ENCODE results near the gene TRIO.
"Not testable (repeated sequence)": the region's sequence is repeated elsewhere in the genome, so short reads cannot be mapped to it uniquely, and the experiment has no call there.

TRIO gene

GRCh38 chr5:14142827-14143545 lies at the start of gene TRIO:
Gene TRIO (plus strand): TSS chr5:14143342. CDS start chr5:14143726, 384 bp downstream.
- peaks cover 7% of the 10 kb centered on the region; the same call in 1 of the 2 replicates for H3K27me3 ChIP-seq (ENCODE audit: control insufficient read depth, low read length)
- peak within 1 kb of the TSS; percentile 91 for H3K4me3 ChIP-seq (ENCODE audit: low read length)
- no peak within 1 kb of the TSS for H3K27ac ChIP-seq (ENCODE audit: low read depth, low read length)
- peaks cover 43% of the 10 kb centered on the region for H3K79me2 ChIP-seq (ENCODE audit: control insufficient read depth, low read length)
- H3K36me3 ChIP-seq (ENCODE audit: control insufficient read depth, low read length): no peaks in the 10 kb centered on the region
- H3K9me2 ChIP-seq (replicated peaks; ENCODE audit: control insufficient read depth, low read length): no peaks in the 10 kb centered on the region
- H4K20me1 ChIP-seq (ENCODE audit: control insufficient read depth, insufficient read depth, low read depth, low read length): peaks cover 15% of the 10 kb centered on the region; the same call in 1 of the 2 replicates
- H3K4me1 ChIP-seq (ENCODE audit: control insufficient read depth, low read length): peaks cover 35% of the 10 kb centered on the region
- H3K9me3 ChIP-seq (ENCODE audit: control insufficient read depth, insufficient read depth, low read length): no peaks in the 10 kb centered on the region
- peak within 1 kb of the TSS; percentile 95 for H3K4me2 ChIP-seq (ENCODE audit: low read length)
- TF ChIP-seq CTCF (IDR thresholded peaks at IDR 0.05; ENCODE audit: low read depth, low read length, poor library complexity, severe bottlenecking) (peak; percentile 54), EZH2phosphoT487 (IDR thresholded peaks at IDR 0.05; ENCODE audit: borderline replicate concordance, low read length) (no peak)
- H3F3A ChIP-seq (ENCODE audit: control insufficient read depth, insufficient read depth): peaks cover 7% of the 10 kb centered on the region

- not testable (repeated sequence) for H3K27ac ChIP-seq (ENCODE audit: low read depth, low read length); H3K9me3 ChIP-seq (ENCODE audit: control insufficient read depth, insufficient read depth, low read length); H3K4me3 ChIP-seq (ENCODE audit: low read length); H4K20me1 ChIP-seq (ENCODE audit: control insufficient read depth, insufficient read depth, low read depth, low read length); H3F3A ChIP-seq (ENCODE audit: control insufficient read depth, insufficient read depth); H3K4me2 ChIP-seq (ENCODE audit: low read length); H3K9me2 ChIP-seq (replicated peaks; ENCODE audit: control insufficient read depth, low read length); H3K4me1 ChIP-seq (ENCODE audit: control insufficient read depth, low read length); H3K79me2 ChIP-seq (ENCODE audit: control insufficient read depth, low read length); H3K36me3 ChIP-seq (ENCODE audit: control insufficient read depth, low read length)
- H3K27me3 ChIP-seq (ENCODE audit: control insufficient read depth, low read length): peaks cover 11% of the 10 kb centered on the region; the same call in 1 of the 2 replicates
These were observed 45.8 kb upstream of the TRIO start for GRCh38 chr5:14097380-14097779.

- TF ChIP-seq EZH2phosphoT487 (IDR thresholded peaks at IDR 0.05; ENCODE audit: borderline replicate concordance, low read length): no peak
- TF ChIP-seq CTCF (IDR thresholded peaks at IDR 0.05; ENCODE audit: low read depth, low read length, poor library complexity, severe bottlenecking): no peak
- Histone ChIP-seq H3K9me2 (replicated peaks; ENCODE audit: control insufficient read depth, low read length) (no peaks in the 10 kb centered on the region), H3K4me1 (ENCODE audit: control insufficient read depth, low read length) (no peaks in the 10 kb centered on the region), H3K4me3 (ENCODE audit: low read length) (no peak overlapping the region), H3K4me2 (ENCODE audit: low read length) (no peak overlapping the region), H3K27ac (ENCODE audit: low read depth, low read length) (no peak overlapping the region), H3F3A (ENCODE audit: control insufficient read depth, insufficient read depth) (no peaks in the 10 kb centered on the region), H4K20me1 (ENCODE audit: control insufficient read depth, insufficient read depth, low read depth, low read length) (no peaks in the 10 kb centered on the region), H3K36me3 (ENCODE audit: control insufficient read depth, low read length) (no peaks in the 10 kb centered on the region), H3K9me3 (ENCODE audit: control insufficient read depth, insufficient read depth, low read length) (no peaks in the 10 kb centered on the region), H3K27me3 (ENCODE audit: control insufficient read depth, low read length) (peaks cover 11% of the 10 kb centered on the region; the same call in 1 of the 2 replicates), H3K79me2 (ENCODE audit: control insufficient read depth, low read length) (no peaks in the 10 kb centered on the region)
These were observed 45.1 kb upstream of the TRIO start for GRCh38 chr5:14097998-14098471.

- Histone ChIP-seq H3K4me1 (ENCODE audit: control insufficient read depth, low read length) (no peaks in the 10 kb centered on the region), H3K27me3 (ENCODE audit: control insufficient read depth, low read length) (peaks cover 3% of the 10 kb centered on the region; the same call in 1 of the 2 replicates), H3K36me3 (ENCODE audit: control insufficient read depth, low read length) (no peaks in the 10 kb centered on the region), H3K79me2 (ENCODE audit: control insufficient read depth, low read length) (no peaks in the 10 kb centered on the region), H4K20me1 (ENCODE audit: control insufficient read depth, insufficient read depth, low read depth, low read length) (no peaks in the 10 kb centered on the region), H3K4me2 (ENCODE audit: low read length) (no peak overlapping the region), H3K9me2 (replicated peaks; ENCODE audit: control insufficient read depth, low read length) (no peaks in the 10 kb centered on the region), H3K27ac (ENCODE audit: low read depth, low read length) (no peak overlapping the region), H3K9me3 (ENCODE audit: control insufficient read depth, insufficient read depth, low read length) (no peaks in the 10 kb centered on the region), H3F3A (ENCODE audit: control insufficient read depth, insufficient read depth) (no peaks in the 10 kb centered on the region), H3K4me3 (ENCODE audit: low read length) (no peak overlapping the region)
- TF ChIP-seq CTCF (IDR thresholded peaks at IDR 0.05; ENCODE audit: low read depth, low read length, poor library complexity, severe bottlenecking) (no peak), EZH2phosphoT487 (IDR thresholded peaks at IDR 0.05; ENCODE audit: borderline replicate concordance, low read length) (no peak)
These were observed 42.9 kb upstream of the TRIO start for GRCh38 chr5:14100281-14100680.
